Spleen (tissue), 7 donors: Measurements from ENCODE around the gene DDI1.

Experiments
- CTCF ChIP-seq, 11 experiments: fragments of 200-600 bp in 7 of 11; fragments of 450-650 bp in 4 of 11; sonication (generic) in 4 of 11; IDR thresholded peaks in 8 of 11; conservative IDR thresholded peaks in 3 of 11; 1 replicate in 7 of 11; 2 replicates in 4 of 11; pipeline versions ENCODE4 v1.4.0 to v1.8.0; 2016 to 2021; ENCODE audit warnings: antibody characterized with exemption in 11 of 11, inconsistent platforms in 4 of 11, mild to moderate bottlenecking in 1 of 11
- POLR2A ChIP-seq, 3 donors: fragments of 450-650 bp; IDR thresholded peaks; one replicate each; pipeline ENCODE4 v1.5.1; 2017; ENCODE audit warnings: antibody characterized with exemption in 3 of 3, mild to moderate bottlenecking in 1 of 3
- POLR2AphosphoS5 ChIP-seq, 3 donors: sonication (generic); formaldehyde crosslinking; IDR thresholded peaks; one replicate each; pipeline ENCODE4 v1.5.1; 2017; ENCODE audit warnings: antibody characterized with exemption in 3 of 3
- donor health status: DM: no; HTN: no; CAD: no; lungs with moderate emphysema.
- donor health status: DM: no; HTN: no; CAD: no.
- donor health status: DM: no; HTN: no; CAD: no.

- TF ChIP-seq POLR2AphosphoS5 (IDR thresholded peaks at IDR 0.05) (no peak), POLR2A (IDR thresholded peaks at IDR 0.05) (no peak), CTCF (IDR thresholded peaks at IDR 0.05 in 8 of 11, conservative IDR thresholded peaks at IDR 0.05 in 3 of 11) (no peak)
Observed at GRCh38 chr11:104051778-104052177, 15.3 kb downstream of the DDI1 start.
